AG09319 (cell line): ENCODE results near the gene SGPL1.
A peak's percentile ranks its signal among the peaks of the same experiment; 100 is the strongest.

ENCODE experiments used
- DNase-seq: peaks from one replicate; pipeline ENCODE4 v3.0.0-alpha.2; 2010; ENCODE audit warnings: low read depth; ENCODE audit errors: extremely low read depth
- TF ChIP-seq, protein P1 (sequence below): IDR thresholded peaks from 2 replicates; pipeline ENCODE4 v1.5.1; 2011; ENCODE audit warnings: low read depth, mild to moderate bottlenecking, inconsistent platforms, low read length, moderate library complexity

The SGPL1 gene

DNA sequence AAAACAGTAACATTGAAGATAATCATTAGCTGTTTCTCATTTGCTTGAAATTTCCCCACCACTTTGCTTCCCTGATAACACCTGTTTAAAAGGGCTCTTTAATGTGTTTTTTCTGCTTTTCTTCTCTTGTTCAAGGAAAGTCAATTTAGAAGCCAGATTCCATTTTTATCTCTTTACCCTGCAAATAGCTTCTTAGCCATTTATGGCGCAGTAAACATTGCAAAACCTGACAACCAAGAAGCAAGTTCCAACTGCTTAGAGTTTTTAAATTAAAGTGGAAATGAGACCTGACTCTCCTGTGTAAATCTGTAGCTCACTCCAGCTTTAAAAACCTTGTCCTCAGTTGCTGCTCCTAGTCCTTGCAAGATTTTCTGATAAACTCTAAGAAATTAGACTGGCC, 30.1 kb downstream of the SGPL1 start:
- DNase-seq: no peak
- TF ChIP-seq, protein P1, sequence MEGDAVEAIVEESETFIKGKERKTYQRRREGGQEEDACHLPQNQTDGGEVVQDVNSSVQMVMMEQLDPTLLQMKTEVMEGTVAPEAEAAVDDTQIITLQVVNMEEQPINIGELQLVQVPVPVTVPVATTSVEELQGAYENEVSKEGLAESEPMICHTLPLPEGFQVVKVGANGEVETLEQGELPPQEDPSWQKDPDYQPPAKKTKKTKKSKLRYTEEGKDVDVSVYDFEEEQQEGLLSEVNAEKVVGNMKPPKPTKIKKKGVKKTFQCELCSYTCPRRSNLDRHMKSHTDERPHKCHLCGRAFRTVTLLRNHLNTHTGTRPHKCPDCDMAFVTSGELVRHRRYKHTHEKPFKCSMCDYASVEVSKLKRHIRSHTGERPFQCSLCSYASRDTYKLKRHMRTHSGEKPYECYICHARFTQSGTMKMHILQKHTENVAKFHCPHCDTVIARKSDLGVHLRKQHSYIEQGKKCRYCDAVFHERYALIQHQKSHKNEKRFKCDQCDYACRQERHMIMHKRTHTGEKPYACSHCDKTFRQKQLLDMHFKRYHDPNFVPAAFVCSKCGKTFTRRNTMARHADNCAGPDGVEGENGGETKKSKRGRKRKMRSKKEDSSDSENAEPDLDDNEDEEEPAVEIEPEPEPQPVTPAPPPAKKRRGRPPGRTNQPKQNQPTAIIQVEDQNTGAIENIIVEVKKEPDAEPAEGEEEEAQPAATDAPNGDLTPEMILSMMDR: no peak

DNA sequence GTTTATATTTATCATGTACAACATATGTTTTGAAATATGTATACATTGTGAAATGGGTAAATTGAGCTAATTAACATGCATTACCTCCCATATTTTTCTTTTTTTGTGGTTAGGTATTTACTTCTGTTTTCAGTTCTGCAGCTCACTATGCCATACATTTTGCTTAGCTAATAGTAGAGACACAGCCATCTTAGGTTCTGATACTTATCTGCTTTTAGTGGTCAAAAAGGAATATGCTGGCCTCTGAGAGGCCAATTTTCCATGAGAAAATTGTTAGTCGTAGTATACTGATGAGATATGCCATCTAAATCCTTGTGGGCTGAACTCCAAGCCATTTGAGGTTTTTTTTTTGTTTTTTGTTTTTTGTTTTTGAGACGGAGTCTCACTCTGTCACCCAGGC, 31.0 kb downstream of the SGPL1 start:
- TF ChIP-seq, protein P1: no peak
- no peak for DNase-seq

DNA sequence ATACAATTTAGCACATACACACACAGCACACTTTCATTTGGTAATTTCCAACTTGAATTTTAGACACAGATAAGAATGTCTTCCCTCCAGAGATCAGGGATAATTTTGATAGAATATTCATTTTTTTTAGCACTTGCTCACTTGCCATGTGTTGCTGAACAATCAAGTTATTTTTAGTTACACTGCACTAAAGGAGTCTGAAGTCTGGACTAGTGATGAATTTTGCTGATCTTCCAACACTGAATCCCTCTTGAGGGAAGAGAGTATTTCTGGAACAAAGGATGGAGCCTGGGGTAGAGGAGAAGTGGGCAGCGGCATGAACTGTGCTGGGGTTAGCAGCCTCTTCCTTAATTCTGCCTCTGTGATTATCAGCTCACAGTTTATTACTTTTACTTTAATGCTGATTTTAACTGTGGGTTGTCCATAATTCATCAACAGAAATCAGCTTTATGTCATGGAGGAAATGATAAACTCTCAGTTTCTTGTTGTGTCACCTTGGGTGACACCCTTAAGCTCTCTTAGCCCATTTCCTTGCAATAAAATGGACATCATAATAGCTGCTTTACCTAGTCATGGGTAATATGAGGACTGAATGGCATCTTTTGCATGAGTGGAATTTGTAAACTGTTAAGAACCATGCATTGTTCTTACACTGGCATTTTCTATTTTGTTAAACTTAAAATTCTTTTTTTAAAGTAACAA, 32.1 kb downstream of the SGPL1 start:
- TF ChIP-seq, protein P1: no peak
- DNase-seq: no peak

DNA sequence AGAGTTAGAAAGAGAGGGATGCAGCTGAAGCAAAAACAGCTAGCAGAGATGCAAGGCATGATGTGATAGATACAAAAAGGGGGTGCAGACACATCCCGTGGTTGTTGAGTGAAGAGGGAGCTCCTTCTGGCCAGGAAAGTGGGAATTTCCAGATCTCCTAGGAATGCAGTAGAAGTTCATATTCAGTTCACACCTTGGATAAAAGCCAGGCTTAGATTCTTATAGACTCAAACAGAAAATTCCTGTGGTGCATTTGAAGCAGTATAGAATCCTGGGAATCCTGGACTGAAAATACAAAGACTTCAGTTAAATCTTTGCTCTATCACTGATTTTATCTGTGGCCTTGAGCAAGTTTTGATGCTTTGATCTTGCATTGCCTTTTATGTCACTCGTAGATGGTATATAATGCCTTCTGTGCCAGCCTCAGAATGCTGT, 33.9 kb downstream of the SGPL1 start:
- TF ChIP-seq, protein P1: no peak
- DNase-seq: peak; percentile 28

DNA sequence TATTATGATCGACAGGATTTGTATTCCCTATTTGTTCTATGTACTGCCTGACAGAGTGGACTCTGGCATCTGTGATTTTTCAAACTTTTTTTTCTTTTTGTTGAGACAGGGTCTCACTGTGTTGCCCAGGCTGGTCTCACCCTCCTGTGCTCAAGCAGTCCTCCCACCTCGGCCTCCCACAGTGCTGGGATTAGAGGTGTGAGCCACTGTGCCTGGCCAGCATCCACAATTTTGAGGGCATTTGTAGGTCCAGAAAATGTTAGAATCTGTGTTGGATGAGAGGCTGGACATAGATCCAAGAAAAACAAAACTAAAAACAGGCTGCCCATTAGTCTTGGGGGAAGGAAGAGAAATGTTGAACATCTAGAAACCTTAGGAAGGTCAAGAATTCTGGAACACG, 34.3 kb downstream of the SGPL1 start:
- TF ChIP-seq, protein P1: no peak
- DNase-seq: no peak

DNA sequence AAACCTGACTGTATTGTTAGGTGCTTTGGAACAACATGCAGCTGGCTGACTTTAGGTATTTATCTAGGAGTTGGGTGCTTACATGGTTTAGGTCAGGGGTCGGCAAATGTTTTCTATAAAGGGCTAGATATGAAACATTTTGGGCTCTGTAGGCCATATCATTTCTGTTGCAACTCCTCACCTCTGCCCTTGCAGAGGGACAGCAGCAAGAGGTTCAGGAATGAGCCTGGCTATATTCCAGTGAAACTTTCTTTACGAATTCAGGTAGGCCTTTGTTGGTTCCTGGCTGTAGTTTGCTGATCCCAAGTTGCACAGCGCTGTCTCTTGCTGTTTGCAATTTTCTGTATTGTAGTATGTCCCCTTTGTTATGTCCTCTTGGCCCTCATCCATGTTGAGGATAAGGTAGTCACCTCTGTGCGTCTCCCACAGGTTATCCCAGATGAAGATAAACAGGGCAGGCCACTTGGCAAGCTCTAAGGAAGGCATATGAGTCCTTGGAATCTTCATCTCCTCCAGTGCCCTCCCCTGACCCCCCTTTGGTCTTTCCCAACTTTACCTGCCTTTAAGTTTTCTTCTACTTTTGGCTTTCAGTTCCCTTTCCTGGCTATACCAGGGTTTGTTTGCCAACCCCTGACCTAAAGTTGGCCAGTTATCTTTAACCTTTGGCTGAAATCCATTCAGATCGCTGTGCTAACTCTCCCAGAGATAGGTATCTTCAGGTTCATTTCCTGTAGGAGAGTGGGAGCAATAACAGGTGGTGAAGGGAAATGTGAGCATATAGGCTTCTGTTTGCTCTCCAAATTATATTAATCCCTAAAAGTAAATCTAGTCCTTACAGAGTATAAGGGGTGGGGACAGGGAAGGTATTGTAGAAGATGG, 36.1 kb downstream of the SGPL1 start:
- TF ChIP-seq, protein P1: no peak
- no peak for DNase-seq

DNA sequence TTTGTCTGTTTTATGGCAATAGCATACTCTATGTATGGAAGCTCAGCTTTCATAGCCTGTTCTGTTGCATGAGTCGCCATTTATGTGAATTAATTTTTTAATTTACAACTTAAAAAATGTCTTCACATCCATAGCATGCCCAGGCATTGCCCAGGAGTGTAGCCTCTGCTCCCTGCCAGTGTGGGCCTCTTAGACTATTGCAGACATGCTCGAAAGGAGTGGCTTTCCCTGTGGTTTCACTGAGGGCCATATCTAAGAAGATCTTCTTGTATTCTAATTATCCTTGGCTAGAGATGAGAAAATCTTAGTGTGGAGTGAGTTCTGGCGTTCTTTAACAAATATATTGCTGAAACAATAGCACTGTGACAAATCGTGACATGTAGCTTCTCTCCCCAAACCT, 37.3 kb downstream of the SGPL1 start:
- no peak for DNase-seq
- TF ChIP-seq, protein P1: no peak
